Kasumi-1 (cell line): ENCODE results near the gene FSTL1.

Source experiments
- DNase-seq, 2 experiments: peaks; one replicate each; lab custom pipeline; 2025; lab: John Stamatoyannopoulos, UW

FSTL1 gene

DNA sequence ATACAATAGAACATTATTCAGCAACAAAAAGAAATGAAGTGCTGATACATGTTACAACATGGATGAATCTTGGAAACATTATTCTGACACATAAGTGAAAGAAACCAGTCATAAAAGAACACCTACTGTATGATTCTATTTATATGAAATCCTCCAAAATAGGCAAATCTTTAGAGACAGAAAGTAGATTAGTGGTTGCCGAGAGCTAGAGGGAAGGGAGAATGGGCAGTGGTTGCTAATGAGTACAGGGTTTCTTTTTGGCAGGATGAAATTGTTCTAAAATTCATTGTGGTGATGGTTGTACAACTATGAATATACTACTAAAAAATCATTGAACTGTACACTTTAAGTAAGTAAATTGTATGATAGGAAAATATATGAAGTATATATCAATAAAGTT, 95.3 kb downstream of the FSTL1 start:
- DNase-seq: no peak

DNA sequence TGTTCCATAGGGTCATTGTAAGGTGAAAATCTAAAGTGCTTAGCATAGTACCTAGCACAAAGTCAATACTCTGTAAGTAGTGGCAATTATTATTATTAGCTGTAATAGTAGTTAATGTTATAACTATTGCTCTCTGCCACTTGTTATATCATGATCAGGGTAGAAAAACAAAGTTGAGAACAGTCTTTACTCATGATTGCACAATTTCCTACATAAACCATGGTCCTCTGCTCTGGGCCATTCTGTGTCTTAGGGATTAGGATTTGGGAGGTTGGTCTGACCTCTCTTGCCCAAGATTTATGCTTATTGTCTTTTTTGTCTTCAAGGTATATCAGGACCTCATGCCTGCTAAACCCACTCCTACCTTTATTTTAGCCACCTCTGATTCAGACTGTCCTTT, 97.3 kb downstream of the FSTL1 start:
- DNase-seq: no peak

DNA sequence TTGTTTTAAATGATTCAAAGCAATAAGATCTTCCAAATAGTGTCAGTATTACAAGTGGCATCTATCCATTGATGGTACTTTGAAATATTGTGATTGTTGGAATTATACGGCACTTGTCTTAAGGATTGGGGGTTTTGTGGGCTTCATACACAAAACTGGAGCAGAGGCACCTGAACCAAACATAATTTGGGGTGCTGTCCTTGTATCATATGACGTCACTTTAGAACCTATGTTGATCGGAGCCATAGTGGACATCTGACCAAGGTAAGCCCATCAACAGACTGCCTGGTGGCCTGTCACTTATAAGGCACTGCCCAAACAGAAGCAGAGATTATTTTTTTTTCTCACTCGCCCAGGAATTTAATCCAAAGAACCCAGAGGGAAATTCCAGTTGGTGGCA, 98.8 kb downstream of the FSTL1 start:
- DNase-seq: no peak

DNA sequence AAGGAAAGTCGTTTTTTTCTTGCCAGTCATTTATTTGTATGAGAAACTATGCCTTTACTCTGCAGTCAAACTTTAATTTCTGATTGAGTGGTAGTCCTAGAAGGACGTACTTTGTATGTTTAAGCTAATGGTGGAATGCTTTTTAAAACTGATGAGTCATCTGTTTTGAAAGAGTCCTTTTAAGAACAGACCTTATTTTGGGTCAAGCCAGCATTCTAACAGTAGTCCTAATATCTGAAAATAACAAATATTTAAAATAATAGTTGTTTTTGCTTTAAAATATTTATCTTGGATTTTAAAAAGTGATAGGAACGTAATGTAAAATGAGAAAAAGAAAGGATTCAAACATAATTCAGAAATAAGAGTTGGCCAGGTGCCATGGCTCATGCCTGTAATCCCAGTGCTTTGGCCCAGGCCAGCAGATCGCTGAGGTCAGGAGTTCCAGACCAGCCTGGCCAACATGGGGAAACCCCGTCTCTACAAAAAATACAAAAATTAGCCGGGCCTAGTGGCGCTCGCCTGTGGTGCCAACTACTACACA, 100.3 kb downstream of the FSTL1 start:
- peak in 1 of 2 experiments; percentile 12 for DNase-seq

DNA sequence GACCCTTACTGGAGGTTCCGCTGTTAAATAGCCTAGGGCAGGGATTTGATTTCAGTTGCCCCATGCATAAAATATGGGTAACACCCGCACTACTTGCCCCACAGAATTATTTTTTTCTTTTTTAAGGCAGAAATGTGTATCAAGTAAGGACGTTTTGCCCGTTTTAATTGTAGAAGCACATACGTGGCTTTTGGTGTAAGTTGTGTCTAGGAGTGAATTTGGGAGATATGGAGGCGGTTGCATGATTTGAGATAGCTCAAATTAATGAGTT, 101.0 kb downstream of the FSTL1 start:
- peak; percentile 33 to 49 for DNase-seq

DNA sequence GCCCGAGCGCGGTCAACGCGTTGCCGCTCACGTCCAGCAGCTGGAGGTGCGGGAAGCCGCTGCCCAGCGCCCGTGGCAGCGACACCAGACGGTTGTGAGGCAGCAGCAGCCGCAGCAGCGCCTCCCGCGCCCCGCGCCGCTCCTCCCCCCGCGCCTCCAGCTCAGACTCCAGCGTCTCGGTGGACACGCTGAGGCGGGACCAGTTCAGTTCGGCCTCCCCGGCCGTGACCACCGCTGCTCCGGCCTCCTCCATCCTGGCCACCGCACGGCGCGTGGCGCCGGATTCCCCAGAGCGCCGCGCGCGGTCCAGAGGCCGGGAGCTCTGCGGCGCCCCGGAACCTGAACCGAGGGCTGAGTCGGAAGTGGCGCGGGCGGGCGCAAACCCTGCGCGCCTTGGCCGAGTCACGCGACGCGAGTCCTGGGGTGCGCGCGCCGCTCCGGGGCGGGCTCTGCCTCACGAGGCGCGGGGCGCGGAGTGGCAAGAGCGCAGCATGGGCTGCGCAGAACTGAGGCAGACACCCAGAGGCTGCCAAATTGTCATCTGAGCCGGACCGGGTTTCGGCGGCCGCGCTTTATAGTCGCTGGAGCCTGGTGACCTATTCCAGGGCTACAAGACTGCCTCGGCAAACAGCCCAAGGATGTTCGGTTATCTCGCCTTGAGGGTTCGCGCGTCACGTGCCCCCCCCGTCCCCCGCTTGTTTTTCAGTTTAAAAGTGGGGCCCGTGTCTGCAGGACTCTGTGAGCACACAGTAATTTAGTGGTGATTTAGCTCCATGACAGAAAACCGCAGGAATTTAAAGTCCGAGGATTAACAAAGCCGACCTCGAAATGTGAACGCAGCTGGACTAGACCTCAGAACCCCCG, 101.6 kb downstream of the FSTL1 start, which contains the start of gene LRRC58:
TSS of gene LRRC58 (minus strand) at position 364 of the 864 bp plus-strand sequence. CDS start at position 253, 111 bp downstream.
- peak; percentile 77 to 87 for DNase-seq

DNA sequence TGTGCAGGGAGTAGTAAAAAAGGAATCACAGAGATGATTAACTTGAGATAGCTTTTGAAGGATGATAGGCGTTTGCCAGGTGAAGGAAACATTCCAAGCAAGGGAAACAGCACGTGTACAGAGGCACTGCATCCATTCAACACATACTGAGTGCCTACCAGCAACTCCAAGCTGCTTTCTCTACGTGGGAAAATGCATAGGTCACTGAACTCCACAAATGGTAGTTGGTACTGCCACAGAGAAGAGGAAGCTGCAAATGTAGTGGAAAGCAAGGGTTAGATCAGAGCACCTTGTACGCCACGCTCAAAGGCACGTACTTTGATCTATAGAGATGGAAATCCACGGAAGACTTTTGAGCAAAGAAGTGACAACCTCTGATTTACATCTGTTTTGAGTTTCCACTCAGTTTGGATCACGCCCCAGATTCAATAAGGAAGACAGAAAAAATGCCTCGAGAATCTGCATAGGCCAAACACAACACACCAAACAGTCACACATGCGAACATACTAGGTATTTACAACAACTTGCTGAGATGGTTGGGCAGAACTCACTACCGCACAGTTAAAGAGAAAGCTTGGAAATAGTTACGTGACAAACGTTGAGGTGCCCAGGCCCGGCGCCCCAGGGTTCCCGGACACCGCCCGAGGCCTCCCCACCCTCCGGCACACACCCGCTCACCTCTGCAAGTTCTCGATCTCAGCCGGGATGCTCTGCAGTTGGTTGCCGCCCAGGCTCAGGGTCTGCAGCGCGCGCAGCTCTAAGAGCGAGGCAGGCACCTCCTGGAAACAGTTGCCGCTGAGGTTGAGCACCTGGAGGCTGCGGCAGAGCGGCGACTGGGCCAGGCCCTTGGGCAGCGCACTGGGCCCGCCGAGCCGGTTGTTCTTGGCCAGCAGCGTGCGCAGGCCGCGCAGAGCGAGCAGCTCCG, 102.5 kb downstream of the FSTL1 start:
- DNase-seq: peak; percentile 50 to 53

DNA sequence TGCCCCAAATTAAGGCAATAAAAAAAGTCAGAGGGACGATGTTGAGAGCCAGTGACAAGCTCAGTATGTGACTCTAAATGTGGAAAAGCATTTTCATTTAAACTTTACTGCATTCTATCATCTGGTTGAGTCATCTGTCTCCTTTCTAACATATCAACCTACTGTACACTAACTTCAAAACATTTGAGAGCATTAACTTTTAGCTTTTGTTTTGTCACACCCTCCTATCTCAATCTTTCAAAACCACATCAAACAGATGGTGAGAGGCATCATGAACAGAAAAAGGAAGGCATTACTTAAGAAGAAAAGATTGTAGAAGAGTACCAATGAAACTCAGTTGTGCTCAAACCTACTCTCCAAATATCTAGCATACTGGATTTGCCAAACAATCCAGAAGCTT, 106.4 kb downstream of the FSTL1 start:
- no peak for DNase-seq
